ENCODE results near the gene CMTM5.

Gene CMTM5

DNA sequence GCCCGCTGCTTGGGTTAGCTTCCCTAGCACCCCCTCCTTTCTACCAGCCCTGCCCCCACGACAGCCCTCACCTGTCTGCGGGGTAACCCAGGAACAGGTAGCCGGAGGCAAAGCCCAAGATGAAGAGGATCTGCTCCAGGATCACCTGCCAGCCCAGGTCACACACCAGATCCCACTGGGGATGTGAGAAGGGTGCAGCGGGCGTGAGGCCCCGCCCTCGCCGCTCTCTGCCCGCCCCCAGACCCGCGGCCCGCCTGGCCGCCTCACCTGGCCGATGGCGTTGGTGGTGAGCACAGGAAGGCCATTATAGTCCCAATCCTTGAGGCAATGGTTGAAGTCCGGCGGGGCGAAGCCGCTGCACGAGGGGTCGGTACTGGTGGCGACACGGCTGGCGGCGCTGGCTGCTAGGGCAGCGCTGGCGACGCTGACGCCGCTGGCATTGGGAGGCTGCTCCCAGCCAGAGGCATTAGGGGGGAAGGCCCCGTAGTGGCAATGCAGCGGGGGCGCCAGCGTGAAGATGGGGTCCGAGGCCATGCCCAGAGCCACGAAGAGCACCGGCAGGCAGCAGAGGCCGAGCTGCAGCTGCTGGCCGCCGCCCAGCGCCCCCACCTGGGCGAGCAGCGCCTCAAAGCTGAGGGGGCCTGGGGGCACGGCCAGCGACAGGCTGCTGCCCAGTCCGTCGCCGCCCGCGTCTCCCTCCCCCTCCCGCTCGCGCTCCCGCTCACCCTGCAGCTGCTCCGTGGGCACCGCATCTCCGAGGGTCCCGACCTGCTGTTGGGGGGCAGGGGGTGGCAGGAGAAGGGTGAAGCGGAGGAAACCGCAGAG is 25.0 kb upstream of the CMTM5 start:
- POLR2A ChIA-PET: no interaction called here
- CTCF ChIA-PET: interaction anchor here (1.3 to 1.6 kb wide), 2 partner anchors 28 to 88 kb away, joined by 3 to 6 read pairs; no protein-coding TSS in a partner anchor
- no peak for DNase-seq (ENCODE audit: extremely low spot score)
- TF ChIP-seq, protein P1, sequence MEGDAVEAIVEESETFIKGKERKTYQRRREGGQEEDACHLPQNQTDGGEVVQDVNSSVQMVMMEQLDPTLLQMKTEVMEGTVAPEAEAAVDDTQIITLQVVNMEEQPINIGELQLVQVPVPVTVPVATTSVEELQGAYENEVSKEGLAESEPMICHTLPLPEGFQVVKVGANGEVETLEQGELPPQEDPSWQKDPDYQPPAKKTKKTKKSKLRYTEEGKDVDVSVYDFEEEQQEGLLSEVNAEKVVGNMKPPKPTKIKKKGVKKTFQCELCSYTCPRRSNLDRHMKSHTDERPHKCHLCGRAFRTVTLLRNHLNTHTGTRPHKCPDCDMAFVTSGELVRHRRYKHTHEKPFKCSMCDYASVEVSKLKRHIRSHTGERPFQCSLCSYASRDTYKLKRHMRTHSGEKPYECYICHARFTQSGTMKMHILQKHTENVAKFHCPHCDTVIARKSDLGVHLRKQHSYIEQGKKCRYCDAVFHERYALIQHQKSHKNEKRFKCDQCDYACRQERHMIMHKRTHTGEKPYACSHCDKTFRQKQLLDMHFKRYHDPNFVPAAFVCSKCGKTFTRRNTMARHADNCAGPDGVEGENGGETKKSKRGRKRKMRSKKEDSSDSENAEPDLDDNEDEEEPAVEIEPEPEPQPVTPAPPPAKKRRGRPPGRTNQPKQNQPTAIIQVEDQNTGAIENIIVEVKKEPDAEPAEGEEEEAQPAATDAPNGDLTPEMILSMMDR (IDR thresholded peaks at IDR 0.05; ENCODE audit: control extremely low read depth, extremely low read depth, low read depth, missing control alignments): no peak

DNA sequence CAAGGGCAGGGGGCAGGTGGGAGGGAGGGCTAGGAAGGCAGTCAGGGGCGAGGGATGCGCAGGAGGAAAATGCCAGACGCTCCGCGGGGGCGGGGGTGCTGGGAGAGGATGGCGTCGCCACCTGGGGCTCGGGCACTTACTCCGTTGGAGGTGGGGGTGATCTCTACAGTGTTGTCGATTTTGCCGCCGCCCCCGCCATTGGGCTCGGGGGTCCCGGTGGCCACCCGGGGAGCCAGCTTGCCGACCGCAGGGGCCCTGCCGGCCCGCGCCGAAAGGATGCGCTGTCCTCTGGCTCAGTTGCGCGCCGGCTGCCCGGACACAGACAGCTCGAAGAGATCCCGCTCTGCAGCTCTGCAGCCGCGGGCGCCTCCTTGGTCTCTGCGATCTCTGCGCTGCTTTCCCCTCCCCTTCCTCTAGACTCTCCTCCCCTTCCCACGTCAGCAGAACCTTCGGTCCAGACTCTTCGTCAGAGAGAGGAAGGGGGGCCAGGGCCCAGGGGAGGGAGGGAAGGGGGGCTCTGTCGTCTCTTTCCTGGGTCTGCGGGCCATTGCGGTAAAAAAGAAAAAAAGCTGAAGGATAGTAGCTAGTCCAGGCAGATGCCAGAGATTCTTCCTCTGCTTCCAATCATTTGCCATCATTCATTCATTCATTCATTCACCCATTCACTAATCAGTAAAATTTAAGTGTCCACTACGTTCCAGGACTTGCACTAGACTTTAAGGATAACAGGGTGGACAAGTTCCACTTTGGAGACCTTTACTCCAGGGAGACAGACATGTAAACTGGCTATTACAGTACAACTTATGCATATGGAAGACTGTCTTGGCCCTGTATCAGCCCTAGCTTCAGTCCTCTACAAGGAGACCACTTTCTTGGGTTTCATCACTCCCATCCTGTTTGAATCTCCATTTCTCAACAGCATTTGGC is 24.1 kb upstream of the CMTM5 start, which contains the start of gene SLC22A17:
Gene SLC22A17 (minus strand): TSS at position 382 of the 927 bp plus-strand sequence.
- ChIA-PET POLR2A (no interaction called here), CTCF (interaction anchor here (1.3 to 1.6 kb wide), 3 partner anchors 26 to 89 kb away, joined by 3 to 6 read pairs (median 3); no protein-coding TSS in a partner anchor)
- TF ChIP-seq, protein P1 (IDR thresholded peaks at IDR 0.05; ENCODE audit: control extremely low read depth, extremely low read depth, low read depth, missing control alignments): no peak
- no peak for DNase-seq (ENCODE audit: extremely low spot score)

DNA sequence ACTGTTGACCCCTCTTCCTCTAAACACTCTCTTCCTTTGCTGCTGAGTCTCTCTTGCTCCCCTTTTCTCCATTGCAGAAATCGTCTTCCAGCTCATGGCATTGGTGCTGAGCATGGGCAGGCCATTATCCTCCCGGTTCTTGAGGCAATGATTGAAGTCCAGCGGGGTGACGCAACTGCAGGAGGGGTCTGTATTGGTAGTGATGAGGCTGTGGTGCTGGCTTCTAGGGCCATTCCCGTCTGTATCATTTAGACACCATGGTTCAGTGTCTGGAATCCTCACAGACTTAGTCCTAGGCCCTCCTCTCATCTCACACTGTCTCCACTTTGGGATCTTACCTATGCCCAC is 23.4 kb upstream of the CMTM5 start:
- POLR2A ChIA-PET: no interaction called here
- no peak for DNase-seq (ENCODE audit: extremely low spot score)
- CTCF ChIA-PET: interaction anchor here (0.7 to 1.6 kb wide), 4 partner anchors 26 to 90 kb away, joined by 3 to 6 read pairs (median 3); no protein-coding TSS in a partner anchor
- TF ChIP-seq, protein P1 (IDR thresholded peaks at IDR 0.05; ENCODE audit: control extremely low read depth, extremely low read depth, low read depth, missing control alignments): no peak

GRCh38 chr14:23354990-23355389 is 21.9 kb upstream of the CMTM5 start:
- CTCF ChIA-PET: interaction anchor here (1.0 to 1.5 kb wide), 2 partner anchors 234 to 278 kb away, joined by 3 to 4 read pairs; no protein-coding TSS in a partner anchor
- no peak for DNase-seq (ENCODE audit: extremely low spot score)
- POLR2A ChIA-PET: no interaction called here
- TF ChIP-seq, protein P1 (IDR thresholded peaks at IDR 0.05; ENCODE audit: control extremely low read depth, extremely low read depth, low read depth, missing control alignments): no peak

GRCh38 chr14:23355871-23356435 is 20.9 kb upstream of the CMTM5 start:
- no peak for DNase-seq (ENCODE audit: extremely low spot score)
- POLR2A ChIA-PET: no interaction called here
- TF ChIP-seq, protein P1 (IDR thresholded peaks at IDR 0.05; ENCODE audit: control extremely low read depth, extremely low read depth, low read depth, missing control alignments): no peak
- CTCF ChIA-PET: no interaction called here

DNA sequence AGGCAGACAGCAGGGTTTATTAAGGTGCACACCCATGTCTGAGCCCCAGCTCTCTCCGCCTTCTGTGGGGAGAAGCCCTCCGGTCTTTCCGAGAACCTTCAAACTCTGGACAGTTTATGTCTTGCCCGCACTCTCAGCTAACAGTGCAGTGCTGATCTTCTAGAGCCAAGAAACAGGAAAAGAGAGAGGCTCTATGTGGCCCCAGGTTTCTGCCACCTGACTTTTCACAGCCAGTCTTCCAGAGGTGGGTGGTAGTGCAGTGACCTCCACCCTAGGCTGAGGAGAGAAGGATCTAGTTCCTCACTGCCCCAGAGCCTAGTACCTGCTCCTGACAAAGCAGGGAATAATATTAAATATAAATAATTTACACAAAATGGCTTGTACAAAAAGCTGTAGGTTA is 20.2 kb upstream of the CMTM5 start:
- TF ChIP-seq, protein P1 (IDR thresholded peaks at IDR 0.05; ENCODE audit: control extremely low read depth, extremely low read depth, low read depth, missing control alignments): no peak
- DNase-seq (ENCODE audit: extremely low spot score): no peak
- ChIA-PET CTCF (no interaction called here), POLR2A (no interaction called here)

Data from GM10248 (cell line).